GM18508 (cell line): ENCODE measurements around the gene MECR.
"Not testable (repeated sequence)": the region's sequence is repeated elsewhere in the genome, so short reads cannot be mapped to it uniquely, and the experiment has no call there.

Source experiments
- ATAC-seq: cut with Tn5 transposase; IDR thresholded peaks from one replicate; pipeline ENCODE4 v1.9.1; 2021; ENCODE audit warnings: moderate number of reproducible peaks; ENCODE audit not compliant: insufficient read depth, unreplicated experiment

Gene MECR

DNA sequence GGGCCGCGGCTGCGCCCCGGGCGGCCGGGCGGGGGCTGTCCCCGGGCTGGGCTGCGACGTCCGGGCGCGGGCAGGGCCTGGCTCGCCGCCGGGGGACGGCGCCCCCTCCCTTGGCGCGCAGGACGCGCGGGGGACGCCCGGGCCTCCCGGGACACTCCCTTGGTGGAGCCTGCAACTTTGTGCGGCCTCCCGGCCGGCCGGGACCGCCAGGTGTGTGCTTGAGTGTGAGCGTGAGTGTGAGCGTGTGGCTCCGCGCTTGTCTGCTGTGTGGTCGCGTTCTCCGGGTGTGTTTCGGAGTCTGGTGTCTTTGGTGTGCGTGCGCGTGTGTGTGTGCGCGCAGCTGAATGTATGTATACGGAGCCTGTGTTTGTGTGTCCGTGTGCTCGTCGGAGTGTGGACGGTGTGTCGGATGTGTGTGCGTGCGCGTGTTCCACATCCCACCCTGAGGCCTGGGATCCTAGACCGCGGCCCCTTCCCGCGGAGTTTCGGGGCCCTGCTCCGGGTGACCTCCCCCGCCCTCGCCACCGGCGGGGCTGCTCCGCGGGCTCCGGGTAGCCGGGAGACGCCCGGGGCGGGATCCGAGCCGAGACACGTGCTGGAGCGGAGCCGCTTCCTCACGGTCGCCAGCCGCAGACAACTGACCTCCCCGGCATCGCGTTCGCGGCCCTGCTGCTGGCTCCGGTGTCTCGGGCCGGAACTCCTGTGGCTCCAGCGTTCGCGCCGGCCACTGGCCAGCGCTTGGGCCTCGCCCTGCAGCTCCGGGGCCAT is 7.3 kb upstream of the MECR start:
- ATAC-seq, result no peak

DNA sequence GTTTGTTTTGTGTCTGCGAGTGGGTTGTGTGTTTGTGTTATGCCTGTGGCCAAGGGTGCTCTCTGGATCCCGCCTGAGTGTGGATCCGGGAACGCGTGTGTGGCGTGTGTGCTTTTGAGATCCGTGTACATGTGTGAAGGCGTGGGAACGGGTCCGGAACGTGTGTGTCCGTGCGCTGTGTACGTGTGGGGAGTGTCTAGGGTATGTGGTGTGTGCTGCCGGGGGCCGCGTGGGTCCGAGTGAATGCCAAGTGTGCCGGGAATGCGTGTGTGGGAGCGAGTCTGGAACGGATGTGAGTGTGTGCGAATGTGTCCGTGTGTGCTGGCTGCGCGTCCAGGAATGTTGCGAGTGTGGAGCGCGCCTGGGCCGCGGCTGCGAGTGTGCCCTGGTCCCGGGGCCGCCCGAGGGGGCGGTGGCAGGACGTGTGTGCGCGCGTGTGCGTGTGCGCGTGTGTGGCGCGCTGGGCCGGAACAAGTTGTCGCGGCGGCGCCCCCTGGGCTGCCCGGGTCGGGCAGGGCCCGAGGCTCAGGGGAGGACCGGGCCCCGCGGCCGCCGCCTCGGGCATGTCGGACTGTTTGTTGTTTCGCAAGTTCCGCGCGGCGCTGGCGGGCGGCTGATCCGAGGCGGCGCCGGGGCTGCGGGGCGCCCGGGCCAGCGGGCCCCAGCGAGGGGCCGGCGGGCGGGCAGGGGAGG is 6.5 kb upstream of the MECR start:
- no peak for ATAC-seq

DNA sequence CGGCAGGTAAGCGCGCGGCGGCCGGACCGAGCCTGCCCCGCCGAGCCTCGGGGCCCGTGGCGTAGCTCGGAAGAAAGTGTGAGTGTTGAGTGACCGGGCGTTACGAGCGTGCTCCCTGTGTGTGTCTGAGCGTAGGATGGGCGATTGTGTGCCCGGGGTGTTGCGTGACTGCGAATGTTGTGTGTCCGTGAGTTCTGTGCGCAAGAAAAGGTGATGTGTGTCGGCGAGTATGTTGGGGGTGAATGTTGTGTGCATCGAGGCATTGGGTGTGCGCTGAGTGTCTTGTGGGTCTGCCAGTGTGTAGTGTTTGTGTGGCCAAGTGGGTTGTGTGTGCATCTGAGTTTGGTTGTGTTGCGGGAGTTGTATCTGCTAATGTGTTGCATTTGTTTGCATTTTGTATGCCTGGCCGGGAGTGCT is 6.0 kb upstream of the MECR start:
- no peak for ATAC-seq

DNA sequence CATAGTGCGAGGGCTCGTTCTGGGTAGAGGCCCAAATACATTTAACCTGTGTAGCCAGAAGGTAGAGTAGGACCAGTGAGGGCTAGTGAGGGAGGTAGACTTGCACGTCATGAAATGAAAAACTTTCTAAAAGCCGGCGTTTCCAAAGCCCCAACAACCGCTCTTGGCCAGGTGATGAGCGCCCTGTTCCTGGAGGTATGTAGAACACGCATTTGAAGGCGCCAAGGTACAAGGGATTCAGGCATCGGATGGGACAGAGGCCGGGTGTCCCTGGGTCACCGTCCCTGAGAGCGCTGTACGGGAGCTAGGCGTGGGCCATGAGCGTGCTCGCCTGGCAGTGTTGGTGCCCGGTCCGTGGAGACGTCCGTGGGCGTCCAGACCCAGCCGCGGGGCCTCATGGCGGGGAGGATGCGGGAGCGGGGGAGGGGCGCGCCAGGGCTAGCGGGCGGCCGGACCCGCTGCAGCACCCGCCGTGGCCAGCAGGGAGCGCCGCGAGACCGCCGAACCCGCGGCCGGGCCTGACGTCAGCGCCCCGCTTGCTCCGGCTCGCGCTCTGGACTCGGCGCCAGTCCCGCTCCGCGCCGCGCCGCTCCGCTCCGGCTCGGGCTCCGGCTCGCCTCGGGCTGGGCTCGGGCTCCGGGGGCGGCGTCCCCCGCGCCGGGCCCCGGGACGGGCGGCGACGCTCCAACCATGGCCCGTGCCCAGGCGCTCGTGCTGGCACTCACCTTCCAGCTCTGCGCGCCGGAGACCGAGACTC is 5.4 kb upstream of the MECR start, which contains the start of gene PTPRU:
TSS of gene PTPRU (plus strand) at position 568 of the 757 bp plus-strand sequence. CDS start at position 691, 123 bp downstream.
- no peak for ATAC-seq

DNA sequence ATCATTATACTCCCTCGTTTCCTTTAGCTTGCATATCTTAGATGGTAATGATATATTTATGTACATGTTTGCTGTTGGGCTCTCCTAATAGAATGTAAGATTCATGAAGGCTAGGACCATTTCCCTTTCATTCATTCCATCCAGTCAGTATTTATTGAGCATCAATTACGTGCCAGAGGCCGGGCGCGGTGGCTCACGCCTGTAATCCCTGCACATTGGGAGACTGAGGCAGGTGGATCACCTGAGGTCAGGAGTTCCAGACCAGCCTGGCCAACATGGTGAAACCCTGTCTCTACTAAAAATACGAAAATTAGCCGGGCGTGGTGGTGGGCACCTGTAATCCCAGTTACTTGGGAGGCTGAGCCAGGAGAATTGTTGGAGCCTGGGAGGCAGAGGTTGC is 4.1 kb upstream of the MECR start:
- ATAC-seq, result not testable (repeated sequence)

DNA sequence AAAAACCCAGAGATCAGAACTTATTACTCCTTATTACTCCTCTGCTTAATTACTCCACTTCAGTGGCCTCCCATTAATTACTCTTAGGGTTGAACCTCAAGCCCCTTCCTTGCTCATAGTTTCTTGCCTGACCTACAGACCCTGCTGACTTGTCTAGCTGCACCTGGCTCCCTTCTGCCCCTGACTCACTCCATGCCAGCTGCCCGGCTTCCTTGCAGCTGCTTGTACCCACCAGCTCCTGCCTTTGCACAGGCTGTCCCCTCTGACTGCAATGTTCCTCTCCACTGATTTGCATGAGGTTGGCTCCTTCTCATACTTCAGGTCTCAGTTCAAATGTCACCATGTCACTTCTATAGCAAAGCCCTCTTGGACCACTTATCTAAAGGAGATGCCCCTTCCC is 3.7 kb upstream of the MECR start:
- no peak for ATAC-seq

DNA sequence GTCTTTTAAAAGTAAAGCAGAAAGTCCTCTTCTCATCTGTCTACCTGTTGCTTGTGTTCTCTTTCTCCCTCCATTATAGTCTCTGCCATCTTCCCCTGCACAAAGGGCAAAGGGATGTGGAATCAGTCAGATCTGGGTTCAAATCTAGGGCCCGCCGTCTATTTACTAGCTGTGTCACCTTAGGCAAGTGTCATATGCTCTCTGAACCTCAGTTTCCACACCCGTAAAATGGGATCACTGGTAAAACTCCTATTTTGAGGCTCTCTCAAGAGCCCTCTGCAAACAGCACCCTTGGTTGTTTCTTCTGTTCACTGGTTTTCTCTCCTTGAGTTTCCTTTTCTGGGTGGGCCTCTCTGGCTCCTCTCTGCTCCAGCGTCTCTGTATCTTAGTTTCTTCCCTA is 3.0 kb upstream of the MECR start:
- no peak for ATAC-seq

DNA sequence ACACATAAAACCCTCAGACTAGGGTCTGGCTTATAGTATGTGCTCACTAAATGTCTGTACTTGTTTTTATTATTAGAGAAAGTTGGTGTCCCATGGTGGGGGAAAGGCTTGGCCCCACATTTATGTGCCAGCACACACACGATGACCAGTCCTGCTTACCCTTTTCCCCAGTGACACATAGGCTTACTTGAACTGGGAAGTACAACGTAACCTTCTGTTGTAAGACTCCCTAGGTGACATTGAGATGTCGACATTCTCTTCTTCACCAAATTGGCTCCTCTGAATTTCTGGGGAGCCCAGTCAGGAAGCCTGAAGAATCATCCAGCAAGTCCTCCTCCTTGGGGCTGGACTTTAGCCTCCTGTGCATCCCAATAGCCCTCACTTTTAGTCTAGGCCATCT is 1.7 kb upstream of the MECR start:
- ATAC-seq, result no peak

DNA sequence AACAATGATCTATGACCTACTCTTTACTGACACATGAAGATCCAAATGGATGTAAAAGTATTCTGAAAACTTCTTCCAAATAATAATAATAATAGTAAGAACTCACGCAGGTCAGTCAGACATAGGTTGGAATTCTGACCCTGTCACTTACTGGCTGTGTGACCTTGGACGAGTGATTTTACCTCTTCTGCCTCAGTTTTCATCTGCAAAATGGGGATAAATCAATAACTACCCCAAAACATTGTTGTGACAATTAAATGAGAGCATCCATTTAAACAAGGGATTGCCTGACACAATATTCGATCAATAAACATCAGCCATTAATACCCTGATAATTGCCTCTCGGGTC is 556 bp downstream of the MECR start:
- ATAC-seq, result no peak

DNA sequence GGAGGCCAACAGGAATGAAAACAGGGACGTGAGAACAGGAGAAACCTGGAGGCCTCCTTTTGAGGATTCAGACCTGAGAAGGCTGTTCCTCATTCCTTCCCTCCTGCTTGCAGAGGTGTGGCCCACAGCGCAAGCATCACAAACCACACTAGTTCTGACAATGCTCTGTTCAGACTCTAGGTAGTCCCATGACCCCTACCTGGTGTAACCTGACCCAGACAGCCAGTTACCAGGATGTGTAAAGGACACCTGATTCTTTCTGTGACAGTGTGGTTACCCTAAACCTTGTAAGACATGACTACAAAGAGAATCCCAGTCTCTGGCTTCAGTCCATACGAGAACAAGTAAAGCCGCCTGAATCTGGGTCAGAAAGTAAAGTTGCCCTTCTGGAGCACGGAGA is 3.2 kb downstream of the MECR start:
- ATAC-seq, result no peak

DNA sequence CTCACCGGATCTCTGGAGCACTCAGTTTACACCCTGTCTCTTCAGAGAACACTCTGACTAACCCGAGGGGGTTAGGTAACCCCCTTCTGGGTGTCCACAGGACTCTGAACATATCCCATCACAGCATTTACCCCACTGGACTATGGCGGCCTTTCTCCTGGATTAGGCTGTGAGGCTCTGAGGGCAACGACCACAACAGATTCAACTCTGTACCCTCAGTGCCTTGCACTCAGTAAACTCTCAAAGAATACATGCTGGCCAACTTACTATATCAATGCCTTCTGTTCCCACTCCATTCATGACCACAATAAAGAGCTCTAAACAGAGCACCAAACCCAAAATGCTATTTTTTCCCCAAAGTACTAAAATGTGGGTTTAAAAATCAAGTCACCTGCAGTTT is 5.4 kb downstream of the MECR start:
- ATAC-seq, result no peak

DNA sequence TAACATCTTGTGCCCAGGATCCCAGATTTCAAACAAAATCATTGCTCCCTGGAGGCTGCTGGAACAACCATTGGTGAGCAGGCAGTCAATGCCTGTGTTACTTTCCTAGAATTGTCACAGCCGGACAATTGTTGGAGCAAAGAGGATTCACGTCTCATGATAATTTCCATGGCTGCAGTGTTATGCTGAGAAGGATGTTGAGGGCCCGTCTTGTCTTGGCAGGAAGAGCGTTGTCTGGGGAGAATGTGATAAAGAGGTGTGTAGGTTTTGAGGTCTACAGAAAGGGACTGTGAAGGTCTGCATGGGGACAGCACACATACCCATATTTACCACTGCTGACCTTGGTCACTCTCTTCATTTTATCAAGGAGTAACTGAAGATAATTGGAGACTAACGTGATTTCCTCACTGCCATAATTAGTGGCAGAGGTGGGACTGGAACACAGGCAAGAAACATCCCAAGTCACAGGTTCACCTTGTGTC is 6.3 kb downstream of the MECR start:
- ATAC-seq, result no peak

DNA sequence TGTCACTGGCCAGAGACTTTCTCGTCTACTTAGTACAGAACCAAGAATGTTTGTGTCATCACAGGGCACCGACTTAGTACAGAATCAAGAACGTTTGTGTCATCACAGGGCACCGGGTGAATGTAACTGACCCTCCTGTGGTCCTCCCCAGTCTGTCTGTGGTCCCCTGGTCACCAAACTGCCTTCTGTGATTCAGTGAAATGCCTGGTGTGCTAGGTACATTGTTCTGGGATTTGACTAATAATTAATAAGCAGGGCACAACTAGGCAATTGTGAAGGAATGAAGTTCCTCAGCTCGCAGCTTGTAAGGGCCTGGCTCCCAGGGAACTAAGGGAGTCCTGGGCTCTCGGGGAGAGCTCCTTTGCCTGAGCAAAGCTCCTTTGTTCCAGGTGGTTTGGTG is 7.2 kb downstream of the MECR start:
- ATAC-seq, result no peak

DNA sequence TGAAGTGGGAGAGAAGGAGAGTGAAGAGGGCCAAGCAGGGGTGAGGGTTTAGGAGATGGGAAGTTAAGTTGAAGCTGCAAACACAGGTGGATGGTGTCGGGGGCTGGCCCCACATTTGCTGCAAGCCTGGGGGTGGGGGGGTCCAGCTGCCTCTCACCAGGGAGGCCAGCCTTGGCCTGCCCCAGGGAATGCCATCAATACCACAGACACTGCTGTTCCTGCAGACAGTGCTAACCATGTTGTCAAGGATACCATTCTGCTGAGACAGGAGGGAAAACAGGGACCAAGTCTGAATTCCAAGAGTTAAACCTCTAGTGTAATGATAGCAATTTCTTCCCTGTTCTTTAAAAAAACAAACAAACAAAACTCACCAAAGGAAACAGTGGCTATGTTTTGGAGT is 8.0 kb downstream of the MECR start:
- no peak for ATAC-seq

DNA sequence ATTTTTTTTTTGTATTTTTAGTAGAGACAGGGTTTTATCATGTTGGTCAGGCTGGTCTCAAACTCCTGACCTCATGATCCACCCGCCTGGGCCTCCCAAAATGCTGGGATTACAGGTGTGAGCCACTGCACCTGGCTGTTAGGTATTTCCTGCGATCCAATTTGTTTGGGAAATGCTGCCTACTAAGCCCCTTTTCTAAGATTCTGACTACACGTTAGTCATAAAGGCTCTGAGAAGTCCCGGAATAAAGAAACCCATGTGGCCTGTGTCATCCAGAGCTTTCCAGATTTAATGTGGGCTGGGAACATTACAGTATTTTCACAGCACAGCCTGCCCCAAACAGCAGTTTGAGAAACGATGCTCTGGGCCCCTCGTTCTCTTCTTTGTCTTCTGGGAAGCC is 8.5 kb downstream of the MECR start:
- ATAC-seq, result not testable (repeated sequence)

DNA sequence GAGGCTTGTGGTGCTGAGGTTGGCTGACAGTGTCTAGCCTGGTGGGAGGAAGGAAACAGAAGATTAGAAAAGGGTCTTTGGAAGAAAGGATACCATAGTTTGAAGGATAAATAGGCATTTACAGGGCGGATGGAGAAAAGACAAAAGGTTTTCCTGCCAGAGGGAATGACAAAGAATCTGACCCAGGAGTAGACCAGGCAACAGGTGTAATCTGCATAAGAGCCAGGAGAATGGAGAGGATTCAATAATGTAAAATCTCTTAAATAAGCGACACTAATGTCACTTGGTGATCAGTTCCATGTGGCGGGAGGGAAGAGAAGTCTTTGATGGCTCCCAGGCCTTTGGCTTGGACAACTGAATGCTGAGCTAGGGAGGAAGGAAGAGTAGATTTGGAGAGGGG is 9.4 kb downstream of the MECR start:
- no peak for ATAC-seq

DNA sequence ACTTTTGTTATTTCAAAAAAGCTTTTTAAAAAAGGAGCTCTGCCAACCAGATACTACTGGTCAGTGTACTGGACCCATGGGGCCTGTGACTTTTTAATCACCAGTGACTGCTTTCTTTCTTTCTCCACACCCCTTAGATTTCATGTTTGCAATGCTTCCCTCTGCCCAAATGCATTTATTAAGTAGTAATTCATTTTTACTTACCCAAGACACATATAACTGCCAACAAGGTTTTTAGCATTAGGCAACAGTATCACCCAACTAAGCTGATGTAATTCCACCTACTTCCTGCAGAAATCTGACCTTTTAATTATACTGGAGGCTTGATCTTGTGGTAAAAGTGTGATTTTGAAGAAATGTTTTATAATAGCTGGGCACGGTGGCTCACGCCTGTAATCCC is 12.5 kb downstream of the MECR start:
- ATAC-seq, result no peak

DNA sequence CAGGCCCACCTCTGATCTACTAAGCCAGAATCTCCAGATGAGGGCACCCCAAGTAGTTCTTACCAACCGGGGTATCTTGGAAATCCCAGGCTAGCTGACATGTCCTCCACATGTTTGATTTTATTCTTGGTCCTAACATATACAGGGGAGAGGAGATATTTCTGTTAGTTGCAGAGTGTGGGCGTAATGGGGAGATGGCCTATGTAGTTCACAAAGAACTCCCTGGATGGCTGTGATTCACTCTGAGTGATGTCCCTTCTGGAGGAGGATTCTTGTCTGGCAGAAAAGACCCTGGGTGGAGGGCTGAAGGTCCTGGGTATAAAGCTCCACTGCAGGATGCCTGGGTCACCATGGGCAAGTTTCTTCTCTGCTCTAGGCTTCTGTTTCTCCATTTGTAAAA is 13.1 kb downstream of the MECR start:
- no peak for ATAC-seq

DNA sequence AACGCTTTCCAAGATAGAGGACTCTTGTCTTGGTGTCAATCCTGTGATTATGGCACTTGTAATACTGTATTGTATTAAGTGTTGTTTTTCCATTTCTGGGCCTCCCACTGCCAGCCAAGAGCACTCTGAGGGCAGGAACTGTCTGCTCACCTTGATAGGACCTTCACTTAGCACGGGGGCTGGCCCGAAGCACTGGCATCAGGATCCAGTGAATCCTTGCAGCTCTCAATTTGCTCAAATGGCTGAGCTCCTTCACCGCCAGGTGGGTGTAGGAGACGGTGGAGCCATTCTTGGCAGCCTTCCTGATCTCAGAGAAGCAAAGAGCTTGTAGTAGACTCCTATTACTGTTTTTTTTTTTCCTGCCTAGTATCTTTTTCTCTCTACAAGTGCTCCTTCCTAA is 17.7 kb downstream of the MECR start:
- ATAC-seq, result no peak

DNA sequence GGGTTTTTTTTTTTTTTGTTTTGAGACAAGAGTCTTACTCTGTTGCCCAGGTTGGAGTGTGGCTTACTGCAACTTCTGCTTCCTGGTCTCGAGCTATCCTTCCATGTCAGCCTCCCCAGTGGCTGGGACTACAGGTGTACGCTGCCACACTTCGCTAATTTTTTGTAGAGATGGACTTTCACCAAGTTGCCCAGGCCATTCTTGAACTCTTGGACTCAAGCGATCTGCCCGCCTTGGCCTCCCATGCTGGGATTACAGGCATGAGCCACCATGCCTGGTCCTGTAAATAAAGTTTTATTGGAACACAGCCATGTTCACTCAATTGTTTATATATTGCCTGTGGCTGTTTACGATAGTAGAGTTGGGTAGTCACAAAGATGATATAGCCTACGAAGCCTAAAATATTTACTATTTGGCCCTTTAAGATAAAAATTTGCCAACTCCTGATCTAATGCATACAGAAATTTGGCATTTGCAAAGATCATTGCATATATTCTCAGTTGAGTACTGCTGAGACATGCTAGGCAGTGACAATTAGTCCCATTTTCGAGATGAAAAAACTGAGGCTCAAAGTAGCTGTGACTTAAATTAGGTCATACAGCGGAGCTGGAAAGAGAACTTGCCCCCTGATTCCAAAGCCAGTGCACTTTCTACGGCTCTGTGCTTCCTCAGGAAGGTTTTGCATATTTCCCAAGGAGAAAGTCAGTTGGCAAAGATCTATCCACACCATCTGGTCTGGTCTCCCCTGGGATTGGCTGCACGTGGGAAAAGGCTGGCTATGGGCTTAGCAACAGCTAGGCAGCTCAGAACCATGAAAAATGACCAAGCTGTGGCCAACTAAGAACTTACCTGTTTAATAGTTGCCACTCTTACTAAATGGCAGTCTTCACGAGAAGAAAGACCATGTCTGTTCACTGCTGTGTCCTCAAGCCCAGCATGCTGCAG is 19.4 kb downstream of the MECR start:
- ATAC-seq, result no peak
